Measurements from ENCODE around the gene MBIP.

Gene MBIP

GRCh38 chr14:36325853-36326252, 5.4 kb upstream of the MBIP start:
- no peak for TF ChIP-seq SUZ12 (IDR thresholded peaks at IDR 0.05; ENCODE audit: extremely low read depth, insufficient read depth, insufficient read length)
- no peak for TF ChIP-seq ZNF274 (IDR thresholded peaks at IDR 0.05; ENCODE audit: low read depth, low read length)
- TF ChIP-seq YY1 (IDR thresholded peaks at IDR 0.05; ENCODE audit: insufficient read depth, insufficient read length): no peak
- Histone ChIP-seq H3K4me1 (ENCODE audit: insufficient read depth, insufficient read length) (no peaks in the 10 kb centered on the region), H3K36me3 (ENCODE audit: insufficient read depth, insufficient read length, low read length) (no peaks in the 10 kb centered on the region), H3K27me3 (ENCODE audit: insufficient read depth, insufficient read length) (no peaks in the 10 kb centered on the region), H3K9me3 (ENCODE audit: insufficient read depth, low read length) (0 out of 2 replicates have a peak, but pooled peaks cover 4% of the 10 kb centered on the region), H3K9ac (ENCODE audit: insufficient read length, low read depth) (no peak overlapping the region), H3K4me3 (ENCODE audit: insufficient read length, low read depth) (no peak overlapping the region)
- no peak for DNase-seq (ENCODE audit: low read depth, low spot score)

GRCh38 chr14:36324897-36325296, 4.5 kb upstream of the MBIP start:
- DNase-seq (ENCODE audit: low read depth, low spot score): no peak
- TF ChIP-seq ZNF274 (IDR thresholded peaks at IDR 0.05; ENCODE audit: low read depth, low read length): no peak
- TF ChIP-seq YY1 (IDR thresholded peaks at IDR 0.05; ENCODE audit: insufficient read depth, insufficient read length): no peak
- TF ChIP-seq SUZ12 (IDR thresholded peaks at IDR 0.05; ENCODE audit: extremely low read depth, insufficient read depth, insufficient read length): no peak
- H3K4me1 ChIP-seq (ENCODE audit: insufficient read depth, insufficient read length): no peaks in the 10 kb centered on the region
- H3K9ac ChIP-seq (ENCODE audit: insufficient read length, low read depth): no peak overlapping the region
- no peaks in the 10 kb centered on the region for H3K27me3 ChIP-seq (ENCODE audit: insufficient read depth, insufficient read length)
- no peaks in the 10 kb centered on the region for H3K36me3 ChIP-seq (ENCODE audit: insufficient read depth, insufficient read length, low read length)
- 0 out of 2 replicates have a peak, but pooled peaks cover 4% of the 10 kb centered on the region for H3K9me3 ChIP-seq (ENCODE audit: insufficient read depth, low read length)
- no peak overlapping the region for H3K4me3 ChIP-seq (ENCODE audit: insufficient read length, low read depth)

- Histone ChIP-seq H3K27me3 (ENCODE audit: insufficient read depth, insufficient read length) (no peaks in the 10 kb centered on the region), H3K4me1 (ENCODE audit: insufficient read depth, insufficient read length) (no peaks in the 10 kb centered on the region), H3K9ac (ENCODE audit: insufficient read length, low read depth) (no peak overlapping the region), H3K9me3 (ENCODE audit: insufficient read depth, low read length) (no peaks in the 10 kb centered on the region), H3K36me3 (ENCODE audit: insufficient read depth, insufficient read length, low read length) (peaks cover 9% of the 10 kb centered on the region), H3K4me3 (ENCODE audit: insufficient read length, low read depth) (peak overlapping the region; percentile 80)
- no peak for DNase-seq (ENCODE audit: low read depth, low spot score)
- TF ChIP-seq YY1 (IDR thresholded peaks at IDR 0.05; ENCODE audit: insufficient read depth, insufficient read length) (no peak), ZNF274 (IDR thresholded peaks at IDR 0.05; ENCODE audit: low read depth, low read length) (no peak), SUZ12 (IDR thresholded peaks at IDR 0.05; ENCODE audit: extremely low read depth, insufficient read depth, insufficient read length) (no peak)
These were observed 502 bp upstream of the MBIP start for GRCh38 chr14:36320897-36321381.

- Histone ChIP-seq H3K27me3 (ENCODE audit: insufficient read depth, insufficient read length) (no peaks in the 10 kb centered on the region), H3K36me3 (ENCODE audit: insufficient read depth, insufficient read length, low read length) (peaks cover 10% of the 10 kb centered on the region), H3K9me3 (ENCODE audit: insufficient read depth, low read length) (no peaks in the 10 kb centered on the region), H3K4me1 (ENCODE audit: insufficient read depth, insufficient read length) (no peaks in the 10 kb centered on the region), H3K4me3 (ENCODE audit: insufficient read length, low read depth) (peak overlapping the region; percentile 80), H3K9ac (ENCODE audit: insufficient read length, low read depth) (peak overlapping the region; percentile 89)
- no peak for DNase-seq (ENCODE audit: low read depth, low spot score)
- TF ChIP-seq SUZ12 (IDR thresholded peaks at IDR 0.05; ENCODE audit: extremely low read depth, insufficient read depth, insufficient read length) (no peak), YY1 (IDR thresholded peaks at IDR 0.05; ENCODE audit: insufficient read depth, insufficient read length) (no peak), ZNF274 (IDR thresholded peaks at IDR 0.05; ENCODE audit: low read depth, low read length) (no peak)
These were observed 588 bp downstream of the MBIP start for GRCh38 chr14:36319899-36320199.

- no peaks in the 10 kb centered on the region for H3K27me3 ChIP-seq (ENCODE audit: insufficient read depth, insufficient read length)
- H3K4me3 ChIP-seq (ENCODE audit: insufficient read length, low read depth): no peak overlapping the region
- no peak for DNase-seq (ENCODE audit: low read depth, low spot score)
- no peak for TF ChIP-seq YY1 (IDR thresholded peaks at IDR 0.05; ENCODE audit: insufficient read depth, insufficient read length)
- TF ChIP-seq SUZ12 (IDR thresholded peaks at IDR 0.05; ENCODE audit: extremely low read depth, insufficient read depth, insufficient read length): no peak
- no peak for TF ChIP-seq ZNF274 (IDR thresholded peaks at IDR 0.05; ENCODE audit: low read depth, low read length)
- H3K9me3 ChIP-seq (ENCODE audit: insufficient read depth, low read length): no peaks in the 10 kb centered on the region
- no peaks in the 10 kb centered on the region for H3K4me1 ChIP-seq (ENCODE audit: insufficient read depth, insufficient read length)
- peaks cover 21% of the 10 kb centered on the region for H3K36me3 ChIP-seq (ENCODE audit: insufficient read depth, insufficient read length, low read length)
- H3K9ac ChIP-seq (ENCODE audit: insufficient read length, low read depth): no peak overlapping the region
These were observed 2.8 kb downstream of the MBIP start for GRCh38 chr14:36317650-36318049.

- TF ChIP-seq YY1 (IDR thresholded peaks at IDR 0.05; ENCODE audit: insufficient read depth, insufficient read length) (no peak), ZNF274 (IDR thresholded peaks at IDR 0.05; ENCODE audit: low read depth, low read length) (no peak), SUZ12 (IDR thresholded peaks at IDR 0.05; ENCODE audit: extremely low read depth, insufficient read depth, insufficient read length) (no peak)
- no peak overlapping the region for H3K9ac ChIP-seq (ENCODE audit: insufficient read length, low read depth)
- peaks cover 28% of the 10 kb centered on the region for H3K36me3 ChIP-seq (ENCODE audit: insufficient read depth, insufficient read length, low read length)
- H3K4me3 ChIP-seq (ENCODE audit: insufficient read length, low read depth): no peak overlapping the region
- no peaks in the 10 kb centered on the region for H3K4me1 ChIP-seq (ENCODE audit: insufficient read depth, insufficient read length)
- H3K27me3 ChIP-seq (ENCODE audit: insufficient read depth, insufficient read length): no peaks in the 10 kb centered on the region
- no peak for DNase-seq (ENCODE audit: low read depth, low spot score)
- no peaks in the 10 kb centered on the region for H3K9me3 ChIP-seq (ENCODE audit: insufficient read depth, low read length)
These were observed 4.3 kb downstream of the MBIP start for GRCh38 chr14:36316131-36316530.

GRCh38 chr14:36315159-36315853, 5.1 kb downstream of the MBIP start:
- Histone ChIP-seq H3K27me3 (ENCODE audit: insufficient read depth, insufficient read length) (no peaks in the 10 kb centered on the region), H3K4me3 (ENCODE audit: insufficient read length, low read depth) (no peak overlapping the region), H3K9me3 (ENCODE audit: insufficient read depth, low read length) (no peaks in the 10 kb centered on the region), H3K9ac (ENCODE audit: insufficient read length, low read depth) (no peak overlapping the region), H3K4me1 (ENCODE audit: insufficient read depth, insufficient read length) (no peaks in the 10 kb centered on the region), H3K36me3 (ENCODE audit: insufficient read depth, insufficient read length, low read length) (peaks cover 36% of the 10 kb centered on the region)
- TF ChIP-seq ZNF274 (IDR thresholded peaks at IDR 0.05; ENCODE audit: low read depth, low read length) (no peak), YY1 (IDR thresholded peaks at IDR 0.05; ENCODE audit: insufficient read depth, insufficient read length) (no peak), SUZ12 (IDR thresholded peaks at IDR 0.05; ENCODE audit: extremely low read depth, insufficient read depth, insufficient read length) (no peak)
- no peak for DNase-seq (ENCODE audit: low read depth, low spot score)

Data from NT2/D1 (cell line).